ENCODE results near the gene SDE2.
"Not testable (repeated sequence)": the region's sequence is repeated elsewhere in the genome, so short reads cannot be mapped to it uniquely, and the experiment has no call there.

Gene SDE2

GRCh38 chr1:225974454-225974853, 24.7 kb downstream of the SDE2 start:
- Histone ChIP-seq H3K36me3 (ENCODE audit: insufficient read depth, low read length) (no peaks in the 10 kb centered on the region), H3K9me3 (ENCODE audit: control insufficient read depth, insufficient read depth, low read length) (no peaks in the 10 kb centered on the region), H3K4me1 (ENCODE audit: insufficient read depth, low read length) (no peaks in the 10 kb centered on the region), H3K9ac (ENCODE audit: low read depth, low read length) (no peak overlapping the region)

GRCh38 chr1:225973158-225973557, 26.0 kb downstream of the SDE2 start:
- no peaks in the 10 kb centered on the region for H3K9me3 ChIP-seq (ENCODE audit: control insufficient read depth, insufficient read depth, low read length)
- H3K9ac ChIP-seq (ENCODE audit: low read depth, low read length), result no peak overlapping the region
- no peaks in the 10 kb centered on the region; the same call in 1 of the 2 replicates for H3K4me1 ChIP-seq (ENCODE audit: insufficient read depth, low read length)
- no peaks in the 10 kb centered on the region for H3K36me3 ChIP-seq (ENCODE audit: insufficient read depth, low read length)

- Histone ChIP-seq H3K9ac (ENCODE audit: low read depth, low read length) (no peak overlapping the region), H3K4me1 (ENCODE audit: insufficient read depth, low read length) (no peaks in the 10 kb centered on the region; the same call in 1 of the 2 replicates), H3K36me3 (ENCODE audit: insufficient read depth, low read length) (no peaks in the 10 kb centered on the region)
These were observed 26.6 kb downstream of the SDE2 start for GRCh38 chr1:225972344-225973152.

GRCh38 chr1:225970592-225971157, 28.5 kb downstream of the SDE2 start:
- H3K36me3 ChIP-seq (ENCODE audit: insufficient read depth, low read length); H3K4me1 ChIP-seq (ENCODE audit: insufficient read depth, low read length); H3K9me3 ChIP-seq (ENCODE audit: control insufficient read depth, insufficient read depth, low read length); H3K9ac ChIP-seq (ENCODE audit: low read depth, low read length): not testable (repeated sequence)

More at GRCh38 chr1:225972344-225973152, 26.6 kb downstream of the SDE2 start:
- no peaks in the 10 kb centered on the region for H3K9me3 ChIP-seq (ENCODE audit: control insufficient read depth, insufficient read depth, low read length)

GRCh38 chr1:225969751-225970150, 29.4 kb downstream of the SDE2 start:
- H3K36me3 ChIP-seq (ENCODE audit: insufficient read depth, low read length); H3K9ac ChIP-seq (ENCODE audit: low read depth, low read length); H3K4me1 ChIP-seq (ENCODE audit: insufficient read depth, low read length): not testable (repeated sequence)

GRCh38 chr1:225965231-225965630, 33.9 kb downstream of the SDE2 start:
- H3K9me3 ChIP-seq (ENCODE audit: control insufficient read depth, insufficient read depth, low read length), result no peaks in the 10 kb centered on the region
- H3K9ac ChIP-seq (ENCODE audit: low read depth, low read length), result no peak overlapping the region
- H3K36me3 ChIP-seq (ENCODE audit: insufficient read depth, low read length), result no peaks in the 10 kb centered on the region
- no peaks in the 10 kb centered on the region; the same call in 1 of the 2 replicates for H3K4me1 ChIP-seq (ENCODE audit: insufficient read depth, low read length)

More at GRCh38 chr1:225969751-225970150, 29.4 kb downstream of the SDE2 start:
- not testable (repeated sequence) for H3K9me3 ChIP-seq (ENCODE audit: control insufficient read depth, insufficient read depth, low read length)

- Histone ChIP-seq H3K9ac (ENCODE audit: low read depth, low read length) (no peak overlapping the region), H3K36me3 (ENCODE audit: insufficient read depth, low read length) (no peaks in the 10 kb centered on the region), H3K4me1 (ENCODE audit: insufficient read depth, low read length) (no peaks in the 10 kb centered on the region; the same call in 1 of the 2 replicates), H3K9me3 (ENCODE audit: control insufficient read depth, insufficient read depth, low read length) (no peaks in the 10 kb centered on the region)
These were observed 35.2 kb downstream of the SDE2 start for GRCh38 chr1:225963735-225964530.

GRCh38 chr1:225962440-225962975, 36.6 kb downstream of the SDE2 start:
- no peaks in the 10 kb centered on the region for H3K36me3 ChIP-seq (ENCODE audit: insufficient read depth, low read length)
- H3K9ac ChIP-seq (ENCODE audit: low read depth, low read length), result 0 out of 2 replicates have a peak overlapping the region, but pooled peaks have one; percentile 1
- H3K9me3 ChIP-seq (ENCODE audit: control insufficient read depth, insufficient read depth, low read length), result no peaks in the 10 kb centered on the region
- H3K4me1 ChIP-seq (ENCODE audit: insufficient read depth, low read length), result no peaks in the 10 kb centered on the region

GRCh38 chr1:225961659-225962439, 37.3 kb downstream of the SDE2 start:
- Histone ChIP-seq H3K4me1 (ENCODE audit: insufficient read depth, low read length) (no peaks in the 10 kb centered on the region), H3K9ac (ENCODE audit: low read depth, low read length) (no peak overlapping the region), H3K9me3 (ENCODE audit: control insufficient read depth, insufficient read depth, low read length) (no peaks in the 10 kb centered on the region), H3K36me3 (ENCODE audit: insufficient read depth, low read length) (no peaks in the 10 kb centered on the region)

GRCh38 chr1:225958041-225958440, 41.1 kb downstream of the SDE2 start:
- no peaks in the 10 kb centered on the region for H3K9me3 ChIP-seq (ENCODE audit: control insufficient read depth, insufficient read depth, low read length)
- H3K4me1 ChIP-seq (ENCODE audit: insufficient read depth, low read length), result no peaks in the 10 kb centered on the region
- H3K36me3 ChIP-seq (ENCODE audit: insufficient read depth, low read length), result no peaks in the 10 kb centered on the region
- H3K9ac ChIP-seq (ENCODE audit: low read depth, low read length), result no peak overlapping the region

GRCh38 chr1:225954753-225955152, 44.4 kb downstream of the SDE2 start:
- Histone ChIP-seq H3K9ac (ENCODE audit: low read depth, low read length) (no peak overlapping the region), H3K36me3 (ENCODE audit: insufficient read depth, low read length) (no peaks in the 10 kb centered on the region), H3K4me1 (ENCODE audit: insufficient read depth, low read length) (peaks cover 10% of the 10 kb centered on the region; the same call in 1 of the 2 replicates), H3K9me3 (ENCODE audit: control insufficient read depth, insufficient read depth, low read length) (no peaks in the 10 kb centered on the region)

GRCh38 chr1:225953315-225953714, 45.8 kb downstream of the SDE2 start:
- Histone ChIP-seq H3K4me1 (ENCODE audit: insufficient read depth, low read length) (peaks cover 20% of the 10 kb centered on the region), H3K9me3 (ENCODE audit: control insufficient read depth, insufficient read depth, low read length) (no peaks in the 10 kb centered on the region), H3K36me3 (ENCODE audit: insufficient read depth, low read length) (no peaks in the 10 kb centered on the region), H3K9ac (ENCODE audit: low read depth, low read length) (no peak overlapping the region)

GRCh38 chr1:225950905-225951497, 48.1 kb downstream of the SDE2 start:
- Histone ChIP-seq H3K36me3 (ENCODE audit: insufficient read depth, low read length) (no peaks in the 10 kb centered on the region), H3K9me3 (ENCODE audit: control insufficient read depth, insufficient read depth, low read length) (no peaks in the 10 kb centered on the region), H3K9ac (ENCODE audit: low read depth, low read length) (peak overlapping the region; percentile 45; the same call in 1 of the 2 replicates), H3K4me1 (ENCODE audit: insufficient read depth, low read length) (peaks cover 40% of the 10 kb centered on the region)
